GM21619 (cell line): ENCODE measurements around the gene SUCO.

ENCODE experiments used
- ATAC-seq: cut with Tn5 transposase; IDR thresholded peaks from one replicate; pipeline ENCODE4 v1.9.1; 2021; ENCODE audit not compliant: unreplicated experiment

SUCO gene

GRCh38 chr1:172641492-172641891, 108.5 kb downstream of the SUCO start:
- no peak for ATAC-seq

DNA sequence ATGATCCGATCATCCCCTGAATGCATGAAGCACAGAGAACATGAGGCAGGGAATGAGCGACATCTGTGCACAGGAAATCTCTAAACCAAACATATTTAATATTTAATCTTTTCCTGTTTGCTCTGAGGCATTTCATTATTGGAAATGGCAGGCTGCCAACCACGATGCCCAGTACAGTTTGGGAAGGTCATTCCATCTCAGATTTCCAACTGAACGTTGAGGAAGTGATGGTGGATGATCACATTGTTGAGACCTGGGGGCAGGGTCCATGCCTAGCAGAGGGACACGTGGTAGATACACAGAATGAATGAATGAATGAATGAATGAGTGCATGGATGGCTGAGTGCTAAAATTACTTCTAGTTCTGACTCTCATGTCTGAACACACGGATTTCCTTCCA, 110.0 kb downstream of the SUCO start:
- ATAC-seq = no peak

DNA sequence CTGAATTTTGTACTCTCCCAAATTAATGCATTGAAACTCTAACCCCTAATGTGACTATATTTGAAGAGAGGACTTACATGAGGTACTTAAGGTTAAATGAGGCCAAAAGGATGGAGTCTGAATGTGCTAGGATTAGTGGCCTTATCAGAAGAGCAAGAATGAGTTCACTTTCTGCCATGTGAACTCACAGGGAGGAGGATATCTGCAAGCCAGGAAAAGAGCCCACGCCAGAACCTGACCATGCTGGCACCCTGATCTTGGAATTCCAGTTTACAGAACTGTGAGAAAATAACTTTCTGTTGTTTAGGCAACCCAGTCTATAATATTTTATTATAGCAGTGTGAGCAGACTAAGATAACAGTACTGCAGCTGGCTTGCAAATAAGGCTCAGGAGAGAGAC, 113.7 kb downstream of the SUCO start:
- ATAC-seq = no peak

- no peak for ATAC-seq
These were observed 114.2 kb downstream of the SUCO start for GRCh38 chr1:172647110-172647564.

DNA sequence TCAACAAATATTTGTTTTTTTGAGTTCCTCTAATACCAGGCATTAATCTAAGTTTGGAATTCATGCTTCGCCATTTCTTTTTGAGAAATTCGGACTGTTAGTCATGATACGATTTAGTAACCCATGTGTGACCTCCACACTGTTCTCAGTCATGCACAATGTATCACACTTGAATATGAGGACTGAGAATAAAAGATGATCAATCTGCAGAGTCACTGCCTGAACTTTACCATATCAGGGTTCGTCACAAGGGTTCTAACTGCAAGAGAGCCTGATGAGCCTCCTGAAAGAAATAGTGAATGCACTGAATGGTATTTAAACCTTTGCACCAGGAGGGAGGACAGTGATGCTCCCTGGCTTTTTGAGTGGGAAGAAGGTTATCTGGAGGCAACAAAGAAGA, 115.0 kb downstream of the SUCO start:
- ATAC-seq = no peak

DNA sequence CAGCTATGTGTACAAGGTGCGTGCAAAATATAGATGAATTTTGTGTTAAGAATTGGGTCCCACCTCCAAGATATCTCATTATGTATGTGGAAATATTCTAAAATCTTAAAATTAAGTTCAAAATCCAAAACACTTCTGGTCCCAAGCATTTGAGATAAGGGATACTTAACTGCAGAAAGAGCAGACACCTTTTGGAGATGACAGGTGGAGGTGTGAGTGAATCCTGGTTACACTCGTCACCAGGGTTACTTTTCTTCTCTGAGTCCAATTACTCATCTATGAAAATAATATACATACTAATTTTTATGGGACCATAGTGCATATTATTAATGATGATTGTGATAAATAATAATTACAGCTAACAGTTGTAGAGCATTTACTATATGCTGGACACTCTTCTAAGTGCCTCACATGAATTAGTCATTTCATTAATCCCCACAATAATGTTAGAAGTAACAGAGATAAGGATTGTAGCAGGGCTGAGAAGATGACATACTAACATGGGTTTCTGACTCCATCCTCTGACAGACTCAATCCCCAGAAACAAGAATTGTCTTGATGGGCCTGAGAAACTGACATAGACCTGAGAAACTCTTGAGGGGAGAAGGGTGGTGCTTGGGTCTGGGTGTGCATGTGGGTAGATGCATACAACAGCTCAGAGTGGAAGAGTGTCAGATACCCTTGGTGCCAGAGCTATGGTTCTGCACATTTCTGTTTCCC, 117.7 kb downstream of the SUCO start:
- no peak for ATAC-seq

- no peak for ATAC-seq
These were observed 120.2 kb downstream of the SUCO start for GRCh38 chr1:172653015-172653709.

GRCh38 chr1:172654535-172654934, 121.6 kb downstream of the SUCO start:
- no peak for ATAC-seq

GRCh38 chr1:172656576-172656975, 123.6 kb downstream of the SUCO start:
- no peak for ATAC-seq

GRCh38 chr1:172657586-172657985, 124.6 kb downstream of the SUCO start:
- no peak for ATAC-seq

DNA sequence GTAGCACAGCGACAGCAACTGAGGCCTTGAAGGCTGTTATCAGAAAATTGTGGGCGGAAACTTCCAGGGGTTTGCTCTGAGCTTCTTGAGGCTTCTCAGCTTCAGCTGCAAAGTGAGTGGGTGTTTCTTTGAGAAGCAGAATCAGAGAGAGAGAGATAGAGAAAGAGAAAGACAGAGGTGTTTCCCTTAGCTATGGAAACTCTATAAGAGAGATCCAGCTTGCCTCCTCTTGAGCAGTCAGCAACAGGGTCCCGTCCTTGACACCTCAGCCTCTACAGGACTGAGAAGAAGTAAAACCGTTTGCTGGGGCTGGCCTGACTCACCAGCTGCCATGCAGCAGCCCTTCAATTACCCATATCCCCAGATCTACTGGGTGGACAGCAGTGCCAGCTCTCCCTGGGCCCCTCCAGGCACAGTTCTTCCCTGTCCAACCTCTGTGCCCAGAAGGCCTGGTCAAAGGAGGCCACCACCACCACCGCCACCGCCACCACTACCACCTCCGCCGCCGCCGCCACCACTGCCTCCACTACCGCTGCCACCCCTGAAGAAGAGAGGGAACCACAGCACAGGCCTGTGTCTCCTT, 126.0 kb downstream of the SUCO start, which contains the start of gene FASLG:
TSS of gene FASLG (plus strand) at position 233 of the 583 bp plus-strand sequence. CDS start at position 332, 99 bp downstream.
- ATAC-seq = no peak

GRCh38 chr1:172661107-172661506, 128.2 kb downstream of the SUCO start:
- ATAC-seq = no peak
